ENCODE data around the gene JPT2.

The JPT2 gene

DNA sequence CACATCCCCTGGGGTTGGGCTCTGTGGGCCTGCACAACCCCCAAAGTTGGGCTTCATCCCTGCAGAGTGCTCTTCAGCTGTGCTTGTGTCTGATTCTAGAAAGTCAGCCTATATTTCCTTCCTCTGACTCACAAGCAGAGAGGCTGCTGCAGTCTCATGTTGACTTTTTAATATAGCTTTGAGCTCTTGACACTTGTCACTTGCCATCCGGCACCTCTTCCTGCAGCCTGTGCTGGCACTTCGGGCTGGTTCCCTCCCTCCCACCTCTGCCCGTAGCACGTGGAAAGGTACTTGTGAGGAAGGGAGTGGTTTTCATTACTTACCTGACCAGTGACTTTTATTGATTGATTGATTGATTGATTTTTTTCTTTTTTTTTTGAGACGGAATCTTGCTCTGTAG is 19.0 kb upstream of the JPT2 start:
- H3K27me3 Mint-ChIP-seq: no peaks in the 10 kb centered on the region
- H3K4me3 Mint-ChIP-seq: no peak overlapping the region
- H3K36me3 Mint-ChIP-seq (ENCODE audit: low read depth): peaks cover 21% of the 10 kb centered on the region
- ATAC-seq (no peak), DNase-seq (no peak)
- no peaks in the 10 kb centered on the region for H3K9me3 Mint-ChIP-seq
- no peaks in the 10 kb centered on the region for H3K4me1 Mint-ChIP-seq
- no peak overlapping the region for H3K27ac Mint-ChIP-seq

DNA sequence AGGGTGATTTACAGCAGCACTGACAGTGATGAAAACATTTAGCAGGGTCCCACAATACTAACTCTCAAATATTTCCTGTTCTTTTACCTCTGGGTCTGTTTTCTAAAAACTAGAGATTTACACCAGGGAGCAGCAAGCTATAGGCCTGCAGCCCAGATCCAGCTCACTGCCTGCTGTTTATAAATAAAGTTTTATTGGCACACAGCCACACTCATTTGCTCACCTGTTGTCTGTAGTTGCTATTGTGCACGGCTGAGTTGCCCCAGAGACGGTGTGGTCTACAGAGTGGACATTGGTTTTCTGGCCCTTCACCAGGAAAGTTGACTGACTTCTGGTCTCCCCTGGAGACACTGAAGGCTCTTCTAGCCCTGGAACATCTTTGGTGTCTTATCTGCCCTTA is 16.3 kb upstream of the JPT2 start:
- ATAC-seq: no peak
- H3K4me3 Mint-ChIP-seq: no peak overlapping the region
- no peaks in the 10 kb centered on the region for H3K27me3 Mint-ChIP-seq
- peaks cover 15% of the 10 kb centered on the region for H3K36me3 Mint-ChIP-seq (ENCODE audit: low read depth)
- DNase-seq: no peak
- no peak overlapping the region for H3K27ac Mint-ChIP-seq
- H3K9me3 Mint-ChIP-seq: no peaks in the 10 kb centered on the region
- H3K4me1 Mint-ChIP-seq: no peaks in the 10 kb centered on the region

GRCh38 chr16:1662543-1662942 is 15.5 kb upstream of the JPT2 start:
- Mint-ChIP-seq H3K9me3 (no peaks in the 10 kb centered on the region), H3K36me3 (ENCODE audit: low read depth) (peaks cover 15% of the 10 kb centered on the region), H3K27me3 (no peaks in the 10 kb centered on the region), H3K4me1 (no peaks in the 10 kb centered on the region), H3K27ac (no peak overlapping the region), H3K4me3 (no peak overlapping the region)
- DNase-seq (no peak), ATAC-seq (no peak)

DNA sequence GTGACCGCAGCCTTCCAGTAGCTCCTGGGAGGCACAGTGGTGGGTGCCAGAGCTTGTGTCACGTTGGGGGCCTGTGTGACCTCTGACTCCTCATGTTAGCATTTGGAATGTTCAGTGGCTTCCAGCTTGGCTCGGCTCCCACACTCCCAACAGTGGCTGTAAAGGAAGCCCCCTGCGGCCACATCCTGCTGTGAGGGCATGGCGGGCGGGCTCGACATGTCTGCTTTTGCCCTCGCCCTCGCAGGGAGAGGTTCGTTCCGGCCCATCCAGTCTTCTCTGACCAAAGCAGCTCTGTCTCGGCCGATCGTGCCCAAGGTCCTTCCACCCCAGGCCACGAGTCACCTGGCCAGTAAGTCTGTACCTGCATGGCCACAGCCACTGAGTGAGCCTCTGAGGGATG is 12.2 kb upstream of the JPT2 start:
- H3K36me3 Mint-ChIP-seq (ENCODE audit: low read depth): peaks cover 19% of the 10 kb centered on the region

GRCh38 chr16:1666316-1666715 is 11.8 kb upstream of the JPT2 start:
- Mint-ChIP-seq H3K27me3 (no peaks in the 10 kb centered on the region), H3K4me3 (no peak overlapping the region), H3K27ac (no peak overlapping the region), H3K9me3 (no peaks in the 10 kb centered on the region), H3K36me3 (ENCODE audit: low read depth) (peaks cover 19% of the 10 kb centered on the region), H3K4me1 (no peaks in the 10 kb centered on the region)
- no peak for DNase-seq
- ATAC-seq: no peak

More for the DNA sequence above, 12.2 kb upstream of the JPT2 start:
- ATAC-seq (no peak), DNase-seq (no peak)
- Mint-ChIP-seq H3K4me1 (no peaks in the 10 kb centered on the region), H3K9me3 (no peaks in the 10 kb centered on the region), H3K4me3 (no peak overlapping the region), H3K27ac (no peak overlapping the region), H3K27me3 (no peaks in the 10 kb centered on the region)

DNA sequence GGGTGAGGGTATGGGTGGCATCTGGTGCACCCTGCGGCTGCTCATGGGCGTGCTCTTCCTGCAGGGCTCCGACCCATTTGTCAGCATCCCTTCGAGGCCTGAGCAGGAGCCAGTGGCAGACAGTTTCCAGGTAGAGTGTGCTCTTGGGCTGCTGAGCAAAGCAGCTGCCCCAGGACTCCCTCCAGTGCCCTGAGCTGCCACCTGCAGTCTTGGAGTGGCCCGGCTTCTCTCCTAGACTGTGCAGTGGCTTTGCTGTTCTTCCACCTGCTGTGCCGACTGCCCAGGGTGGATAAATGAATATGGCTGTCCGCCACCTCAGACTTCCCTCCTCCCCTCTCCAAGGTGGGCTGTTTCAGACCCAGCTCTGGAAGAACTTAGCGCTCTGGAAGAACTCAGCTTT is 10.8 kb upstream of the JPT2 start:
- H3K27ac Mint-ChIP-seq: no peak overlapping the region
- DNase-seq (no peak), ATAC-seq (no peak)
- H3K36me3 Mint-ChIP-seq (ENCODE audit: low read depth): peaks cover 17% of the 10 kb centered on the region
- no peaks in the 10 kb centered on the region for H3K9me3 Mint-ChIP-seq
- no peak overlapping the region for H3K4me3 Mint-ChIP-seq
- no peaks in the 10 kb centered on the region for H3K27me3 Mint-ChIP-seq
- no peaks in the 10 kb centered on the region for H3K4me1 Mint-ChIP-seq

DNA sequence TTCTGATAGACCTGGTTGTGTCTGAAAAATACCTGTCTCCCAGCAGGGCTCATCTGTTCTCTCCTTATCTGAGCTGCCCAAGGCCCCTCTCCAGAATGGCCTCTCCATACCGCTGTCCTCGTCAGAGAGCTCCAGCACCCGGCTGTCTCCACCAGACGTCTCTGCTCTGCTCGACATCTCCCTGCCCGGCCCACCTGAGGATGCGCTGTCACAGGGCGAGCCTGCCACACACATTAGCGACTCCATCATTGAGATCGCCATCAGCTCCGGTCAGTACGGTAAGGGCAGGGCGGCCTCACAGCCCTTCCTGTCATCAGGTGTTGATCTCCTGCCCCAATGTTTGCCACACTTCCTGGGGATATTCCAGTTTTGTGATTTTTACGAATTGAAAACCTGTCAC is 10.2 kb upstream of the JPT2 start:
- ATAC-seq: no peak
- Mint-ChIP-seq H3K27me3 (no peaks in the 10 kb centered on the region), H3K4me3 (no peak overlapping the region), H3K9me3 (no peaks in the 10 kb centered on the region), H3K4me1 (no peaks in the 10 kb centered on the region), H3K36me3 (ENCODE audit: low read depth) (peaks cover 18% of the 10 kb centered on the region), H3K27ac (no peak overlapping the region)
- DNase-seq: no peak

DNA sequence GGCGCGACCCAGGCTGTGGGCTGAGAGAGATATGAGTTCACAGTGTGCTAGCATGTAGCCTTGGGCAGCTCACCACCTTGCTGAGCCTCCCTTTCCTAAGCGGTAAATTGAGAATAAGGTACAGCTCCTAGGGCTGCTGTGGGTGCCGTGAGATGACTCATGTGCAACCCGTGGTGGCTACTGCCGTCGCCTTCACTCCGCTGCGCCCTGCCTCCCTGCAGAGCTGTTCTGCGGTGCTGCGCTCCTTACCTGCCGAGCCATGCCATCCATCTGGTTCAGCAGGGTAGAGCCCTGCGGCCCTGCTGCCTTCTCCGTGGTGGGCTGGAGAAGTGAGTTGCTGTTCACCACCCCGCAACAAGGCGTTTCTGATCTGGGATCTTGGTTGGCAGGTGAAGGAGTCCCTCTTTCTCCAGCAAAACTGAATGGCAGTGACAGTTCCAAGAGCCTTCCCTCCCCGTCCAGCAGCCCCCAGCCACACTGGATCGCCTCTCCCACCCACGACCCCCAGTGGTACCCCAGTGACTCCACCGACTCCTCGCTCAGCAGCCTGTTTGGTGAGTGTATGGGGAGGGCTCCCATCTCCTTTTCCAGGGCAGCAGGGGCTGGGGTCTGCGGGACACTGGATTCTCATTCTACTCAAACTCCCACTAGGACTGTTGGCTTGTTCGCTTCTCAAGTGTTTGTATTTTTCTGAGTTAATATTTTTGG is 9.3 kb upstream of the JPT2 start:
- no peak overlapping the region for H3K27ac Mint-ChIP-seq

GRCh38 chr16:1669698-1670097 is 8.4 kb upstream of the JPT2 start:
- Mint-ChIP-seq H3K4me1 (no peaks in the 10 kb centered on the region), H3K27me3 (no peaks in the 10 kb centered on the region), H3K27ac (no peak overlapping the region), H3K4me3 (no peak overlapping the region), H3K36me3 (ENCODE audit: low read depth) (peaks cover 23% of the 10 kb centered on the region), H3K9me3 (no peaks in the 10 kb centered on the region)
- DNase-seq: no peak
- ATAC-seq: no peak

More for the DNA sequence above, 9.3 kb upstream of the JPT2 start:
- ATAC-seq (no peak), DNase-seq (no peak)
- peaks cover 21% of the 10 kb centered on the region for H3K36me3 Mint-ChIP-seq (ENCODE audit: low read depth)
- H3K4me1 Mint-ChIP-seq: no peaks in the 10 kb centered on the region
- no peak overlapping the region for H3K4me3 Mint-ChIP-seq
- H3K9me3 Mint-ChIP-seq: no peaks in the 10 kb centered on the region
- no peaks in the 10 kb centered on the region for H3K27me3 Mint-ChIP-seq

GRCh38 chr16:1670371-1670770 is 7.7 kb upstream of the JPT2 start:
- H3K27me3 Mint-ChIP-seq: no peaks in the 10 kb centered on the region

GRCh38 chr16:1670866-1671265 is 7.2 kb upstream of the JPT2 start:
- DNase-seq: no peak
- H3K36me3 Mint-ChIP-seq (ENCODE audit: low read depth): peaks cover 25% of the 10 kb centered on the region
- H3K4me3 Mint-ChIP-seq: no peak overlapping the region
- no peak for ATAC-seq
- H3K27me3 Mint-ChIP-seq: no peaks in the 10 kb centered on the region
- no peak overlapping the region for H3K27ac Mint-ChIP-seq
- H3K9me3 Mint-ChIP-seq: no peaks in the 10 kb centered on the region
- no peaks in the 10 kb centered on the region for H3K4me1 Mint-ChIP-seq

More at GRCh38 chr16:1670371-1670770, 7.7 kb upstream of the JPT2 start:
- Mint-ChIP-seq H3K9me3 (no peaks in the 10 kb centered on the region), H3K4me1 (no peaks in the 10 kb centered on the region), H3K4me3 (no peak overlapping the region), H3K36me3 (ENCODE audit: low read depth) (peaks cover 25% of the 10 kb centered on the region), H3K27ac (no peak overlapping the region)
- no peak for ATAC-seq
- DNase-seq: no peak

- Mint-ChIP-seq H3K27ac (no peak overlapping the region), H3K27me3 (no peaks in the 10 kb centered on the region), H3K4me1 (peaks cover 5% of the 10 kb centered on the region), H3K36me3 (ENCODE audit: low read depth) (peaks cover 22% of the 10 kb centered on the region), H3K4me3 (no peak overlapping the region), H3K9me3 (no peaks in the 10 kb centered on the region)
- ATAC-seq (no peak), DNase-seq (no peak)
Measured at GRCh38 chr16:1673424-1674151, 4.5 kb upstream of the JPT2 start.

DNA sequence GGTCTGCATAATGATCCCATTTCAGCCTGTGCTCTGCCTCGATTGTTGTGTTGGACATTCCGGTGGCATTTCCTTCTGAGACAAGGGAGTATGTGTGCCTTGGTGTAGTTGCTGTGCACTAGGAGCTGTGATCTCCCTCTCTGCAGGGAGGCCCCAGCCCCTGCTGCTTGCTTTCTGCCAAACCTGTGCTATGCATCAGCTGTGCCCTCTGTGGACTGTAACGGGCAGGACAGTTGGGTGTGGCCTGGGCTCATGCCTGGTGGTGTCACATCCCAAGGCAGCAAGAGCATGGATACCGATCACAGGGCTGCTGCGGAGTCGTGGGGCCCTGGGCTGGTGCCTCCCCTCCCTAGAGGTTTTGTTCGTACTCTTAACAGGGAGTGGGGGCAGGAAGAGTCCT is 3.8 kb upstream of the JPT2 start:
- peaks cover 26% of the 10 kb centered on the region for H3K36me3 Mint-ChIP-seq (ENCODE audit: low read depth)
- DNase-seq (no peak), ATAC-seq (no peak)
- no peak overlapping the region for H3K27ac Mint-ChIP-seq
- no peaks in the 10 kb centered on the region for H3K27me3 Mint-ChIP-seq
- no peak overlapping the region for H3K4me3 Mint-ChIP-seq
- H3K4me1 Mint-ChIP-seq: peaks cover 12% of the 10 kb centered on the region
- H3K9me3 Mint-ChIP-seq: no peaks in the 10 kb centered on the region

DNA sequence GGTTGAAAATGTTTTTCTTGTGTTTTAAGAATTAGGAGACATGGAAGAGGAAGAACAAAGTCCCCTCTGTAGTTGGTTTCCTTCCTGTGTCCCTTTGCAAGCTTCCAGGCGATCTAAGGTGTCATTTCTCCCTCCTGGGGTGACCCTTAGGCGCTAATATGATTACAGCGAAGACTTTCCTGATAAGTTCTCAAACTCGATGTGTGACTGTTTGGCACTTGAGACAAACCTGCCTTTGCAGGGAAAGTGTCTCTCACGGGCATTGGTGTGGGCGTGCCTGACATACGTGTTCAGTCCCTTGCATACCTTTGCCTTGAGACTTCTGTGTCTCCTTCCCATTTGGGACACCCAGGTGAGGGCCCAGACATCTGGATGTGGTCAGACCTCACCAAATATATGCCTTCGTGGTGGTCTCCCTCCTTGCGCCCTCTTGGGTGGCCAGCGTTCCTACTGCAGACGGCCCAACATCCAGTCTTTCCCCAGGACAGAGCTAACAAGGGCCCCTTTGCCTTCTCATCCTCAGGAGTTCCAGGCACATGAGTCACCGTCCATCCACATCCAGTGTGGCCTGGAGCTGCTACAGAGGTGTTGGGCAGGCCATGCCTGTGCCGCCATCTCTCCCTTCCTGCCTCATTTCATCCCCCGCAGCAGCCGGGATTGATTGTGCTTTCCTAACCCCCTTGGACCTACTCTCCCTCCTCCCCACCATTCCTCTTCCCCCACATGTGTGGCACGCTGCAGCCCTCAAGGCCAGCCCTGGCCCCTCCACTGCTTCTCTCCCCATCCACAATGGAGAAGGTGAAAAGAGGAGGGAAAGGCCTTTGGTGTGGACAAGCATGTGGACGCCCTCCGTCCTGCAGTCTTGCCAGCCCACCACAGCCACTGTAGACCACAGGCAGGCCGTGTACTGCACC is 3.1 kb upstream of the JPT2 start:
- no peak for DNase-seq
- H3K27me3 Mint-ChIP-seq: no peaks in the 10 kb centered on the region
- no peak overlapping the region for H3K4me3 Mint-ChIP-seq
- H3K4me1 Mint-ChIP-seq: peaks cover 17% of the 10 kb centered on the region
- no peaks in the 10 kb centered on the region for H3K9me3 Mint-ChIP-seq
- H3K36me3 Mint-ChIP-seq (ENCODE audit: low read depth): peaks cover 26% of the 10 kb centered on the region
- no peak for ATAC-seq
- no peak overlapping the region for H3K27ac Mint-ChIP-seq

- Mint-ChIP-seq H3K36me3 (ENCODE audit: low read depth) (peaks cover 28% of the 10 kb centered on the region), H3K4me3 (no peak overlapping the region), H3K4me1 (peaks cover 30% of the 10 kb centered on the region), H3K27ac (no peak overlapping the region), H3K27me3 (no peaks in the 10 kb centered on the region), H3K9me3 (no peaks in the 10 kb centered on the region)
- DNase-seq: no peak
- ATAC-seq: no peak
Measured at GRCh38 chr16:1676661-1677060, 1.4 kb upstream of the JPT2 start.

Data from activated naive CD8-positive, alpha-beta T cell treated with anti-CD3 and anti-CD28 coated beads, Interleukin-2, amount 50 U/mL, for 24 hours (primary cell).